Measurements from ENCODE around the gene GIT2.
"Not testable (repeated sequence)": the region's sequence is repeated elsewhere in the genome, so short reads cannot be mapped to it uniquely, and the experiment has no call there.

GIT2 gene

DNA sequence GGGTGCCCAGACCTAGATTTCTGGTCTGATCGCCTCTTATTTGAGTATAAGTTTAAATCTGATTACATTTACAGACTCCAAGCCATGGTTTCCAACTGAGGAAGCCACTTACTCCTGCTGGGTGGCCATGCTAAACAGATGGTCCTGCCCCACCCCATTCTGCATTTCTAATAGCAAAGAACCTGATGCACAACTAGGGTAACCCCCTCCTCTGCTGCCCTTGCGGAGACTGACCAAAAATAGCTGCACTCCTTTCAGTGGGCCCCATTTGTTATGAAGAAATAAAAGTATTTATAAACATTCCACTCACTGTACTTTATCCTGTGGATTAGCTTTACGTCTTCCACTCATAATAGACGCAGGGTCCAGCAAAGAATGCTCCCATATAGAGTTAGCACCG is 6.8 kb downstream of the GIT2 start:
- no peak for DNase-seq (ENCODE audit: insufficient read length, low spot score)

DNA sequence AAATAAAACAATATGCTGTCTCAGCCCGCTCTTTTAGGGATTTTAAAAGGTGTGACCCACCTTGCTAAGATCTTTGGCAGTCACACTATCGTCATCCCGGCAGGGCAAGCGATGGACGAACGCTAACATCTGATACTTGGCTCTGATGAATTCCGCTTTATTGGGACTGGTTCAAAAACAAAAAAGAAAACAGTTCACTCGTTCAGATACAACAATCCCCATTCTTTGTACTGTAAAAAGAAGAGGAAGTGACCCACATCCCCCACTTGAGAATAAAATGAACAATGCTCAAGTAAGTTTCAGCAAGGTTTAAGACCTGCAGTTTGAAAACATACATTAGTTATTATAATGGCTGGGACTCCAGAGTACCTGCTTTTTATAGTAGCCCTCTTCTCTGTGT is 7.3 kb downstream of the GIT2 start:
- FAIRE-seq (no peak), DNase-seq (ENCODE audit: insufficient read length, low spot score) (no peak)
- TF ChIP-seq, protein P1, sequence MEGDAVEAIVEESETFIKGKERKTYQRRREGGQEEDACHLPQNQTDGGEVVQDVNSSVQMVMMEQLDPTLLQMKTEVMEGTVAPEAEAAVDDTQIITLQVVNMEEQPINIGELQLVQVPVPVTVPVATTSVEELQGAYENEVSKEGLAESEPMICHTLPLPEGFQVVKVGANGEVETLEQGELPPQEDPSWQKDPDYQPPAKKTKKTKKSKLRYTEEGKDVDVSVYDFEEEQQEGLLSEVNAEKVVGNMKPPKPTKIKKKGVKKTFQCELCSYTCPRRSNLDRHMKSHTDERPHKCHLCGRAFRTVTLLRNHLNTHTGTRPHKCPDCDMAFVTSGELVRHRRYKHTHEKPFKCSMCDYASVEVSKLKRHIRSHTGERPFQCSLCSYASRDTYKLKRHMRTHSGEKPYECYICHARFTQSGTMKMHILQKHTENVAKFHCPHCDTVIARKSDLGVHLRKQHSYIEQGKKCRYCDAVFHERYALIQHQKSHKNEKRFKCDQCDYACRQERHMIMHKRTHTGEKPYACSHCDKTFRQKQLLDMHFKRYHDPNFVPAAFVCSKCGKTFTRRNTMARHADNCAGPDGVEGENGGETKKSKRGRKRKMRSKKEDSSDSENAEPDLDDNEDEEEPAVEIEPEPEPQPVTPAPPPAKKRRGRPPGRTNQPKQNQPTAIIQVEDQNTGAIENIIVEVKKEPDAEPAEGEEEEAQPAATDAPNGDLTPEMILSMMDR (IDR thresholded peaks at IDR 0.05; ENCODE audit: insufficient read depth, missing control alignments): no peak

More for the DNA sequence above, 6.8 kb downstream of the GIT2 start:
- TF ChIP-seq, protein P1 (IDR thresholded peaks at IDR 0.05; ENCODE audit: insufficient read depth, missing control alignments): no peak
- FAIRE-seq: no peak

DNA sequence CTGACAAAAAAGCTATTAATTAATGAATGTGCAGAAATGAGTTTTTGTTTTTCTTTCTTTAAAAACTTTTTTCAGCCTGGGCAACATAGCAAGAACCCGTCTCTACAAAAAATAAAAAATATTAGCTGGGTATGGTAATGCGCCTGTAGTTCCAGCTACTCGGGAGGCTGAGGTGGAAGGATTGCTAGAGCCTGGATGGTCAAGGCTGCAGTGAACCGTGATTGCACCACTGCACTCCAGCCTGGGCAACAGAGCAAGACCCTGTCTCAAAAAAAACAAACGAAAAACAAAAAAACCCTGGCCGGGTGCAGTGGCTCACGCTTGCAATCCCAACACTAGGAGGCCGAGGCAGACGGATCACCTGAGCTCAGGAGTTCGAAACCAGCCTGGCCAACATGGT is 7.9 kb downstream of the GIT2 start:
- FAIRE-seq (no peak), DNase-seq (ENCODE audit: insufficient read length, low spot score) (no peak)
- TF ChIP-seq, protein P1 (IDR thresholded peaks at IDR 0.05; ENCODE audit: insufficient read depth, missing control alignments): no peak

DNA sequence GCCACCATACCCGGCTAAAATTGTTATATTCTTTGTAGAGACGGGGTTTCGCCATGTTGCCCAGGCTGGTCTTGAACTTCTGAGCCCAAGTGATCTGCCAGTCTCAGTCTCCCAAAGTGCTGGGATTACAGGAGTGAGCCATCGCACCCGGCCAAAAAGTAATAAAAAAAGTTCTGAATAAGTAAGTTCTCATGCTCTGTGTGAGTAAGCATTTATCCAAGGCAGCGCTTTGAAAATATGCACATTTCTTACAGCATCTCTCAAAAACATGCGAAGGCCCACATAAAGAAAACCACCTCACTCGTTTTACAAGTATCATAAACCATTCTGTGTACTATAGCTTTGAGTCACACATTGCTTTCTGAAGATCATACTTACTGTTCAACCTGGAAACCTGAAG is 8.6 kb downstream of the GIT2 start:
- TF ChIP-seq, protein P1 (IDR thresholded peaks at IDR 0.05; ENCODE audit: insufficient read depth, missing control alignments): no peak
- no peak for FAIRE-seq
- DNase-seq (ENCODE audit: insufficient read length, low spot score): no peak

DNA sequence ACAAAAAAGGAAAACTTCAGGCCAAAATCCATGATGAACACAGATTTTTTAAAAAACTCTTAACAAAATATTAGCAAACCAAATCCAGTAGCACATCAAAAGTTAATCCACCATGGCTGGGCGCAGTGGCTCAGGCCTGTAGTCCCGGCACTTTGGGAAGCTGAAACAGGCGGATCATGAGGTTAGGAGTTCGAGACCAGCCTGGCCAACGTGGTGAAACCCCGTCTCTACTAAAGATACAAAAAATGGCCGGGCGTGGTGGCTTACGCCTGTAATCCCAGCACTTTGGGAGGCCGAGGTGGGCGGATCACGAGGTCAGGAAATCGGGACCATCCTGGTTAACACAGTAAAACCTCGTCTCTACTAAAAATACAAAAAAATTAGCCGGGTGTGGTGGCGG is 9.9 kb downstream of the GIT2 start:
- not testable (repeated sequence) for DNase-seq (ENCODE audit: insufficient read length, low spot score); FAIRE-seq

DNA sequence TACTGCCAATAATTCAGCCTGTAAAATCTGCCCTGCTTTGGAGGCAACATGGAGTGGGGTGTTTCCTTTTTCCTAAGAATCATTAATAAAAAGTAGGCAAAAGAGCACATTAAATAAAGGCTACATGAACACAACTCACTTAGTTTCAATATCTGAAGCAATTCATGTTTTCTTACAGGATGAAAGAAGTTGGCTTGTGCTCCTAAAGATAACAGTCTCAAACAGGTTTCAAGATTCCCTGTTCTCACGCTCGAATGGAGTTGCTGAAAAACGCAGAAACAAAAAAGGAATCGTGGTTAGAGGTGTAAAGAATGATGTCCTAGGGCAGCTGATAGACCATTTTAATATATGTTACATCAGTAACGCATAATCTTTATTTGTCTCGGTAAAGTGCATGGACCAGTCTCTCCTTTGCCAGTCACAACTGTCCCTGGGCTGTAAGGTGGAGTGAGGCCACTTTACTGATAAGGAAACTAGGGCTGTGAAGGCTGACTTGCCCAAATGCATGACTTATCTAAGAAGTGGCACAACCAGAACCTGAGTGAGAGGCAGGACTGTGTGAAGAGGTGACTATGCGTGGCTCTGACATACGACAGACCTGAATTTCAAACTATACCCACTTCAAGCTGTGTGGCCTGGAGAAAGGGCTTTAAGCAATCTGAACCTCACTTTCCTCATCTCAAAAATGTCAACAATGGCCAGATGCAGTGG is 12.6 kb downstream of the GIT2 start:
- TF ChIP-seq, protein P1 (IDR thresholded peaks at IDR 0.05; ENCODE audit: insufficient read depth, missing control alignments): no peak
- DNase-seq (ENCODE audit: insufficient read length, low spot score) (no peak), FAIRE-seq (no peak)

DNA sequence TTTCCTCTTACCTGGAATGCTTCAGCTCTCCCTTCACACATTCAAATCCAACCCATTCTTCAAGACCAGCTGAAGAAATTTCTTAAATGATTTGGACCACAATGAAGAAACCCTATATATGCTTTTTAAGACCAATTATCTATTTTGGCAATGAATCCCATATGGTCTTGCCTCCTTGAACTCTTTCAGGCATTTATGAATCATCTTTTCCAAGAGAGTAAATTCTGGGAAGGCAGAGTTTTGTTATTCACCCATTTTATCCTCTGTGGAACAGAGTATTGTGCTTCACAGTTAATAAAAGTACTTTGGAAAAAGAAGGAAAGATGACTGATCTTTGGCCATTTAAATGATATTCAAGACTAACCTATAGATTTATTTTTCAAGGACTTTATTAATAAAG is 14.0 kb downstream of the GIT2 start:
- FAIRE-seq (no peak), DNase-seq (ENCODE audit: insufficient read length, low spot score) (no peak)
- TF ChIP-seq, protein P1 (IDR thresholded peaks at IDR 0.05; ENCODE audit: insufficient read depth, missing control alignments): no peak

DNA sequence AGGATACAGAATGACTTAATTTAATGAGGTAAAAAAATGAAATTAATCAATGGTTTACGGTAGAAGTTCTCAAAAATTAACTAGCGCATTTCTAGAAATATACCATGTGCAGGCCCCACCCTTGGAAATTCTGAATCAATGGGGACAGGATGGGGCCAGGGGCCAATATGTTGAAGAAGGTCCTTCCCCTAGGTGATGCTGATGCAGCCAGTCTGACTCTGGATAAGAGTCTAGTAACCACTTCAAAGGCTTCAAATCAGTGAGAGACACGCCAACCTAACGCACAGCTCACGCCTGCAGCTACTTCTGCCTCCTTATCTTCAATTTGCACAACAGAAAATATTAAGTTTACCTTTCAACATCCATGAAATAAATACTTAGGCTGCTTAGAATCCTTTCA is 14.9 kb downstream of the GIT2 start:
- FAIRE-seq (no peak), DNase-seq (ENCODE audit: insufficient read length, low spot score) (no peak)
- TF ChIP-seq, protein P1 (IDR thresholded peaks at IDR 0.05; ENCODE audit: insufficient read depth, missing control alignments): no peak

Data from D721Med (cell line).